GM21717 (cell line): ENCODE measurements around the gene B4GALT6.
A peak's percentile ranks its signal among the peaks of the same experiment; 100 is the strongest.

Source experiments
- ATAC-seq: cut with Tn5 transposase; IDR thresholded peaks from one replicate; pipeline ENCODE4 v1.9.1; 2021; ENCODE audit warnings: mild to moderate bottlenecking, moderate library complexity; ENCODE audit not compliant: unreplicated experiment

Gene B4GALT6

GRCh38 chr18:31661965-31662364 is 22.4 kb downstream of the B4GALT6 start:
- no peak for ATAC-seq

- no peak for ATAC-seq
These were observed 23.6 kb downstream of the B4GALT6 start for GRCh38 chr18:31660763-31661162.

GRCh38 chr18:31659576-31660177 is 24.7 kb downstream of the B4GALT6 start:
- no peak for ATAC-seq

- peak; percentile 72 for ATAC-seq
These were observed 25.5 kb downstream of the B4GALT6 start for GRCh38 chr18:31658670-31659575.

GRCh38 chr18:31657823-31658669 is 26.3 kb downstream of the B4GALT6 start:
- peak; percentile 81 for ATAC-seq

- no peak for ATAC-seq
These were observed 27.6 kb downstream of the B4GALT6 start for GRCh38 chr18:31656754-31657153.

GRCh38 chr18:31655354-31655753 is 29.0 kb downstream of the B4GALT6 start:
- ATAC-seq: no peak

GRCh38 chr18:31652877-31653276 is 31.5 kb downstream of the B4GALT6 start:
- ATAC-seq: no peak

GRCh38 chr18:31652357-31652756 is 32.0 kb downstream of the B4GALT6 start:
- no peak for ATAC-seq

GRCh38 chr18:31651369-31651768 is 33.0 kb downstream of the B4GALT6 start:
- no peak for ATAC-seq

- ATAC-seq: peak; percentile 55
These were observed 34.2 kb downstream of the B4GALT6 start for GRCh38 chr18:31649978-31650719.

GRCh38 chr18:31649449-31649848 is 34.9 kb downstream of the B4GALT6 start:
- no peak for ATAC-seq

- ATAC-seq: peak; percentile 54
These were observed 35.4 kb downstream of the B4GALT6 start for GRCh38 chr18:31648966-31649429.

GRCh38 chr18:31648458-31648857 is 35.9 kb downstream of the B4GALT6 start:
- no peak for ATAC-seq

- no peak for ATAC-seq
These were observed 37.1 kb downstream of the B4GALT6 start for GRCh38 chr18:31647127-31647753.

- no peak for ATAC-seq
These were observed 37.9 kb downstream of the B4GALT6 start for GRCh38 chr18:31646332-31647126.

- no peak for ATAC-seq
These were observed 39.0 kb downstream of the B4GALT6 start for GRCh38 chr18:31645411-31645810.

GRCh38 chr18:31643003-31643402 is 41.4 kb downstream of the B4GALT6 start:
- ATAC-seq: no peak

- no peak for ATAC-seq
These were observed 46.9 kb downstream of the B4GALT6 start for GRCh38 chr18:31637445-31637844.
